Loucy (cell line): ENCODE measurements around the gene EXTL2.
A peak's percentile ranks its signal among the peaks of the same experiment; 100 is the strongest.

Experiments
- H2AFZ ChIP-seq: fragments of 200-600 bp; sonication (generic); 2 replicates; pipeline ENCODE4 v1.6.0; 2016; ENCODE audit warnings: antibody characterized with exemption, mild to moderate bottlenecking, low read length, moderate library complexity
- H3F3A ChIP-seq: fragments of 200-600 bp; 2 replicates; pipeline ENCODE4 v1.6.0; 2016; ENCODE audit warnings: antibody characterized with exemption, low read depth, mild to moderate bottlenecking
- H3K27me3 ChIP-seq: fragments of 200-600 bp; sonication (generic); 2 replicates; pipeline ENCODE4 v1.6.1; 2014; ENCODE audit warnings: low read length, mild to moderate bottlenecking; ENCODE audit not compliant: insufficient read depth, poor library complexity, severe bottlenecking
- H3K36me3 ChIP-seq: fragments of 200-600 bp; sonication (generic); 2 replicates; pipeline ENCODE4 v1.6.1; 2016; ENCODE audit warnings: low read length; ENCODE audit not compliant: insufficient read depth
- H3K4me1 ChIP-seq: fragments of 200-600 bp; sonication (generic); 2 replicates; pipeline ENCODE4 v1.5.1; 2014; ENCODE audit warnings: low read length, mild to moderate bottlenecking; ENCODE audit not compliant: insufficient read depth, poor library complexity, severe bottlenecking
- H3K4me2 ChIP-seq: fragments of 200-600 bp; sonication (generic); 2 replicates; pipeline ENCODE4 v1.6.0; 2014; ENCODE audit warnings: antibody characterized with exemption, low read length, low read depth, mild to moderate bottlenecking; ENCODE audit not compliant: poor library complexity, severe bottlenecking
- H3K4me3 ChIP-seq: fragments of 200-600 bp; sonication (generic); 2 replicates; pipeline ENCODE4 v1.5.1; 2014; ENCODE audit warnings: low read length, mild to moderate bottlenecking, mixed read lengths; ENCODE audit not compliant: poor library complexity, severe bottlenecking
- H3K79me2 ChIP-seq: fragments of 200-600 bp; sonication (generic); 2 replicates; pipeline ENCODE4 v1.6.1; 2014; ENCODE audit warnings: low read length; ENCODE audit not compliant: insufficient read depth
- H3K9ac ChIP-seq: fragments of 200-600 bp; sonication (generic); 2 replicates; pipeline ENCODE4 v1.6.0; 2014; ENCODE audit warnings: mild to moderate bottlenecking, low read depth, low read length, moderate library complexity; ENCODE audit not compliant: poor library complexity, severe bottlenecking
- H3K9me2 ChIP-seq: fragments of 200-600 bp; sonication (generic); replicated peaks from 2 replicates; pipeline ENCODE4 v1.6.1; 2016; ENCODE audit warnings: low read depth, low read length, mixed read lengths
- H3K9me3 ChIP-seq: fragments of 200-600 bp; sonication (generic); 2 replicates; pipeline ENCODE4 v1.6.1; 2014; ENCODE audit warnings: mild to moderate bottlenecking, antibody characterized with exemption, low read length, low read depth; ENCODE audit not compliant: insufficient read depth
- H4K20me1 ChIP-seq: fragments of 200-600 bp; sonication (generic); 2 replicates; pipeline ENCODE4 v1.6.0; 2014; ENCODE audit warnings: antibody characterized with exemption, low read length, mild to moderate bottlenecking; ENCODE audit not compliant: insufficient read depth, poor library complexity, severe bottlenecking
- EZH2phosphoT487 ChIP-seq: fragments of 200-600 bp; IDR thresholded peaks from 2 replicates; pipeline ENCODE4 v1.6.1; 2018; ENCODE audit warnings: antibody characterized with exemption, mild to moderate bottlenecking, moderate library complexity, borderline replicate concordance
- TF ChIP-seq, protein P1 (sequence below): fragments of 200-600 bp; sonication (generic); conservative IDR thresholded peaks from 2 replicates; pipeline ENCODE4 v1.5.1; 2014; ENCODE audit warnings: mild to moderate bottlenecking, antibody characterized with exemption, low read length

The EXTL2 gene

DNA sequence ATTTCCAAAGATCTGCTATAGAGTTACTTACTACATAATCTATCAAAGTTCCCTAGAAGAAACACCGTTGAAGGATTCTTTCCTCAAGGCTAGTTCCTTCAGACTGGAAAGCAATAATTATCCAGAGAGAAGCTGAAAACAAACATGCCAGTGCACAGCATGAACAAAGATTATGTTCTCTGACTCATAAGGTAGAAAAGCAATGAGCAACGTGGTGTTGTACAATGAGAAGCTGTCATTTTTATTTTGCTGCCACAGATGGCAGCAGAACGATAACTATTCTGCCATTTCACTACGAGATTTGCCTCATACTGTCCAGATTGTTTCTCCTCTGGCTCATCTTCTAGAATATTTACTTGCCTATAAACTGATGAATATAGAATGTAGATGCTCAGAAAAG is 10.7 kb downstream of the EXTL2 start:
- Histone ChIP-seq H3K9ac (no peak overlapping the region), H3K36me3 (no peaks in the 10 kb centered on the region), H3K9me2 (no peaks in the 10 kb centered on the region), H3K79me2 (no peaks in the 10 kb centered on the region), H3K4me3 (no peak overlapping the region), H4K20me1 (no peaks in the 10 kb centered on the region), H3K4me1 (no peaks in the 10 kb centered on the region), H3F3A (no peaks in the 10 kb centered on the region), H3K4me2 (no peak overlapping the region), H3K9me3 (peaks cover under 1% of the 10 kb centered on the region; the same call in 1 of the 2 replicates), H2AFZ (no peak overlapping the region), H3K27me3 (no peaks in the 10 kb centered on the region)
- TF ChIP-seq, protein P1, sequence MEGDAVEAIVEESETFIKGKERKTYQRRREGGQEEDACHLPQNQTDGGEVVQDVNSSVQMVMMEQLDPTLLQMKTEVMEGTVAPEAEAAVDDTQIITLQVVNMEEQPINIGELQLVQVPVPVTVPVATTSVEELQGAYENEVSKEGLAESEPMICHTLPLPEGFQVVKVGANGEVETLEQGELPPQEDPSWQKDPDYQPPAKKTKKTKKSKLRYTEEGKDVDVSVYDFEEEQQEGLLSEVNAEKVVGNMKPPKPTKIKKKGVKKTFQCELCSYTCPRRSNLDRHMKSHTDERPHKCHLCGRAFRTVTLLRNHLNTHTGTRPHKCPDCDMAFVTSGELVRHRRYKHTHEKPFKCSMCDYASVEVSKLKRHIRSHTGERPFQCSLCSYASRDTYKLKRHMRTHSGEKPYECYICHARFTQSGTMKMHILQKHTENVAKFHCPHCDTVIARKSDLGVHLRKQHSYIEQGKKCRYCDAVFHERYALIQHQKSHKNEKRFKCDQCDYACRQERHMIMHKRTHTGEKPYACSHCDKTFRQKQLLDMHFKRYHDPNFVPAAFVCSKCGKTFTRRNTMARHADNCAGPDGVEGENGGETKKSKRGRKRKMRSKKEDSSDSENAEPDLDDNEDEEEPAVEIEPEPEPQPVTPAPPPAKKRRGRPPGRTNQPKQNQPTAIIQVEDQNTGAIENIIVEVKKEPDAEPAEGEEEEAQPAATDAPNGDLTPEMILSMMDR, result peak; percentile 49
- no peak for TF ChIP-seq EZH2phosphoT487

DNA sequence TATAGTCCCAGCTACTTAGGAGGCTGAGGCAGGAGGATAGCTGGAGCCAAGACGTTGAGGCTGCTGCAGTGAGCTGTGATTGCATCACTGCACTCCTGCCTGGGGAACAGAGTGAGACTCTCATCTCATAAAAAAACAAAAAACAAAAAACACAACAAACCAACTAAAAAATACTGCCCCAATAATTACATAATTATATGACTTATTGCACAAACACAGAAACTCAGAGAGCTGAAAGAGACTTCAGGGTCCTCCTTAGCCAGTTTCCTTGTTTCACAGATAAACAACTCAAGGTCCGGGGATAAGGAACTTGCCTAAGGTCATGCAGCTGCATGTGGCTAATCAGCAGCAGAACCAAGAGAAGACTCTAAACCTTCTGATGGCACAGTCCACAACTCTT is 11.9 kb downstream of the EXTL2 start:
- Histone ChIP-seq H3K9ac (no peak overlapping the region), H3K27me3 (no peaks in the 10 kb centered on the region), H3K4me2 (no peak overlapping the region), H4K20me1 (no peaks in the 10 kb centered on the region), H3K4me1 (no peaks in the 10 kb centered on the region), H3K9me2 (no peaks in the 10 kb centered on the region), H3K36me3 (no peaks in the 10 kb centered on the region), H2AFZ (no peak overlapping the region), H3K9me3 (no peaks in the 10 kb centered on the region), H3K79me2 (no peaks in the 10 kb centered on the region), H3F3A (no peaks in the 10 kb centered on the region), H3K4me3 (no peak overlapping the region)
- TF ChIP-seq, protein P1, result no peak
- no peak for TF ChIP-seq EZH2phosphoT487

DNA sequence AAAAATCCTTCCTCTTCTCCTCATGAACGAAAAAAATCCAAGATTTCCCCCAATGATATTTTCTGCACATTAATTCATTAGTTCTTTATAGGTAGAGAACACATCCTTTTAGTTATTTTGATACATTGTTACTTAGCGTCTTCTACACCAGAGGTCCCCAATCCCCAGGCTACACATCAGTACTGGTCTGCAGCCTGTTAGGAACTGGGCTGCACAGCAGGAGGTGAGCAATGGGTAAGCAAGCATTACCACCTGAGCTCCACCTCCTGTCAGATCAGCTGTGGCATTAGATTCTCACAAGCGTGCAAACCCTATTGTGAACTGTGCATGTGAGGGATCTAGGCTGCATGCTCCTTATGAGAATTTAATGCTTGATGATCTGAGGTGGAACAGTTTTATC is 13.0 kb downstream of the EXTL2 start:
- Histone ChIP-seq H3K79me2 (no peaks in the 10 kb centered on the region), H3K4me2 (no peak overlapping the region), H3K9ac (no peak overlapping the region), H3K9me3 (no peaks in the 10 kb centered on the region), H3K4me3 (no peak overlapping the region), H3K9me2 (no peaks in the 10 kb centered on the region), H3K4me1 (no peaks in the 10 kb centered on the region), H3F3A (no peaks in the 10 kb centered on the region), H2AFZ (no peak overlapping the region), H3K36me3 (no peaks in the 10 kb centered on the region), H3K27me3 (no peaks in the 10 kb centered on the region), H4K20me1 (no peaks in the 10 kb centered on the region)
- TF ChIP-seq, protein P1, result no peak
- TF ChIP-seq EZH2phosphoT487, result no peak
